ENCODE data around the gene CORO1C.

The CORO1C gene

DNA sequence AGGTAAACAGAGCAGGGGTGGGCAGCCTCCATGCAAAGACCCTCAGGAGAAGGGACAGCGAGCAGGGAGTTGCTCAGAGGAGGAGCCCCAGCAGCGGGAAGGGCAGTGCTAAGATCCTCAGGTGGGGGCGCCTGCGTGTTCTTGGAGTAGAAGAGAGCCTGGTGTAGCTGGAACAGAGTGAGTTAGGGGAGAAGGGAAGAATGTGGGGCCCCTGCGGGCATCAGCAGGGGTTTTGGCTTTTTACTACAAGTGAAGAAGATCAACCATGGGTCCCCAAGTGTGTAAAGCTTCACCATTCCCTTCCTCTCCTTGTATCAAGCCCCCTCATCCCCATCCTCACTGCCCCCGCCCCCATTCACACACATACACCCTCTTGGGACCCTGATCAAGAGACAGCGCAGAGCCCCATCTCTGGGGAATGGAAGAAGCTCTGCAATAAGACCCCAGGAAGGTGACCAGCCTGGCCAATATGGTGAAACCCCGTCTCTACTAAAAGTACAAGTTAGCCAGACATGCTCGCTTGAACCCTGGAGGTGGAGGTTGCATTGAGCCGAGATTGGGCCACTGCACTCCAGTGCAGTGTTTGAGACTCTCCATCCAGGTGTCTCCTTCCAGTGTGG lies 123.2 kb downstream of the CORO1C start:
- Histone ChIP-seq H3K36me3 (ENCODE audit: insufficient read depth, low read length) (no peaks in the 10 kb centered on the region), H3K9ac (ENCODE audit: low read depth, low read length) (no peak overlapping the region), H3K27me3 (ENCODE audit: insufficient read depth, low read length) (no peaks in the 10 kb centered on the region), H3K4me3 (ENCODE audit: low read length) (no peak overlapping the region), H3K27ac (ENCODE audit: low read depth, low read length) (no peak overlapping the region), H3K4me1 (ENCODE audit: insufficient read depth, low read length) (0 out of 2 replicates have a peak, but pooled peaks cover 4% of the 10 kb centered on the region), H3K9me3 (ENCODE audit: insufficient read depth, low read depth, low read length) (no peaks in the 10 kb centered on the region)
- 88% methylated on average over 10 of the region's 10 CpGs for WGBS

DNA sequence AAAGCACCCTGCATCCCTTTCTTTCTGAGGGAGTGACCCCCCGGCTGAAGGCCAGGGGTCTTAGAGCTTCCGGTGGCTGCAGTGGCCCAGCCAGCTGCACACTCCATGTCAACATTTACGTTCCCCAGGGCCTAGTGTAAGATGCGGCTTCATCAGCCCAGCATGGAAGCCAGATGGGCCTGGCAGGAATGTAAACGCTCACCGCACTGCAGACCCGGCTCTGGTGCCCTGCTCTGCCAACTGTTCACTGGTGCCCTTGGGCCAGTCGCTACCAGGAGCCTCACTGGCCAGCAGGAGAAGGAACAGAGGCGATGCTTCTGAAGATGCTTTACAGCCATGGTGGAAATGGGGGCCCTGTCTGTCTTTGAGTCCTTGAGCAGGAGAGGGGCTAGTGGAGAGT lies 124.8 kb downstream of the CORO1C start:
- Histone ChIP-seq H3K4me1 (ENCODE audit: insufficient read depth, low read length) (0 out of 2 replicates have a peak, but pooled peaks cover 4% of the 10 kb centered on the region), H3K9me3 (ENCODE audit: insufficient read depth, low read depth, low read length) (no peaks in the 10 kb centered on the region), H3K36me3 (ENCODE audit: insufficient read depth, low read length) (no peaks in the 10 kb centered on the region), H3K27ac (ENCODE audit: low read depth, low read length) (no peak overlapping the region), H3K27me3 (ENCODE audit: insufficient read depth, low read length) (no peaks in the 10 kb centered on the region), H3K9ac (ENCODE audit: low read depth, low read length) (no peak overlapping the region), H3K4me3 (ENCODE audit: low read length) (no peak overlapping the region)
- 92% methylated on average over 9 of the region's 9 CpGs for WGBS

DNA sequence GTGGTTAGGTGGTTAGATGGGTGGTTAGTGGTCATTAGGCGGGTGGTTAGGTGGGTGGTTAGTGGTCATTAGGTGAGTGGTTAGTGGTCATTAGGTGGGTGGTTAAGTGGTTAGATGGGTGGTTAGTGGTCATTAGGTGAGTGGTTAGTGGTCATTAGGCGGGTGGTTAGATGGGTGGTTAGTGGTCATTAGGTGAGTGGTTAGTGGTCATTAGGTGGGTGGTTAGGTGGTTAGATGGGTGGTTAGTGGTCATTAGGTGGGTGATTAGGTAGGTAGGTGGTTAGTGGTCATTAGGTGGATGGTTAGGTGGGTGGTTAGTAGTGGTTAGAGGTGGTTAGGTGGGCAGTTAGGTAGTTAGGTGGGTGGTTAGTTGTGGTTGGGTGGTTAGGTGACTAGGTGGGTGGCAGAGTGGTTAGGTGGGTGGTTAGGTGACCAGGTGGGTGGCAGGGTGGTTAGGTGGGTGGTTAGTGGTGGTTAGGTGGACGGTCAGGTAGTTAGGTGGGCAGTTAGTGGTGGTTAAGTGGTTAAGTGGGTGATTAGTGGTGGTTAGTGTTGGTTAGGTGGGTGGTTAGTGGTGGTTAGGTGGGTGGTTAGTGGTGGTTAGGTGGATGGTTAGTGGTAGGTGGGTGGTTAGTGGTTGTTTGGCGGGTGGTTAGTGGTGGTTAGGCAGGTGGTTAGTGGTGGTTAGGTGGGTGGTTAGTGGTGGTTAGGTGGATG lies 125.5 kb downstream of the CORO1C start:
- H3K36me3 ChIP-seq (ENCODE audit: insufficient read depth, low read length) = no peaks in the 10 kb centered on the region
- H3K27ac ChIP-seq (ENCODE audit: low read depth, low read length) = no peak overlapping the region
- H3K9me3 ChIP-seq (ENCODE audit: insufficient read depth, low read depth, low read length) = no peaks in the 10 kb centered on the region
- WGBS = 93% methylated on average over 4 of the region's 4 CpGs
- H3K4me1 ChIP-seq (ENCODE audit: insufficient read depth, low read length) = 0 out of 2 replicates have a peak, but pooled peaks cover 4% of the 10 kb centered on the region
- H3K9ac ChIP-seq (ENCODE audit: low read depth, low read length) = no peak overlapping the region
- no peak overlapping the region for H3K4me3 ChIP-seq (ENCODE audit: low read length)
- no peaks in the 10 kb centered on the region for H3K27me3 ChIP-seq (ENCODE audit: insufficient read depth, low read length)

DNA sequence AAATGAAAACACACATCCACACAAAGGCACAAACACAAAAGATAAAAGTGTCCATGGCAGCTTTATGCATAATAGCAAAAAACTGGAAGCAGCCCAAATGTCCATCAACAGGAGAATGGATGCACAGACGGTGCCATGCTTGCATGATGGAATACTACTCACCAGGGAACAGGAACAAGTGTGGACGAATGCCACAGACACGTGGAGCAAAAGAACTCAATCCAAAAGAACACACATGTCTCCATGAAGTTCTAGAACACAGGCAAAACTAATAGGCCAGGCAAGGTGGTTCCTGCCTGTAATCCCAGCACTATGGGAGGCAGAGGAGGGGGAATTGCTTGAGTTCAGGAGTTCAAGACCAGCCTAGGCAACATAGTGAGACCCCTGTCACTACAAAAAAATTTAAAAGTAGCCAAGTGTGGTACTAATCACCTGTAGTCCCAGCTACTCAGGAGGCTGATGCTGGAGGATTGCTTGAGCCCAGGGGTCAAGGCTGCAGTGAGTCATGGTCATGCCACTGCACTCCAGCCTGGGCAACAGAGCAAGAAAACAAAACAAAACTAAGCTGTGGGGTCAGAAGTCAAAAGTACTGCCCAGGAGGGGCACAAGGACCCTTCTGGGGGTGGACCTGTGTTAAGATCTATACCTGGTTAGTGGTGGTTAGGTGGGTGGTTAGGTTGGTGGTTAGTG lies 126.2 kb downstream of the CORO1C start:
- H3K27ac ChIP-seq (ENCODE audit: low read depth, low read length) = no peak overlapping the region
- no peaks in the 10 kb centered on the region for H3K9me3 ChIP-seq (ENCODE audit: insufficient read depth, low read depth, low read length)
- H3K9ac ChIP-seq (ENCODE audit: low read depth, low read length) = no peak overlapping the region
- H3K4me3 ChIP-seq (ENCODE audit: low read length) = no peak overlapping the region
- H3K27me3 ChIP-seq (ENCODE audit: insufficient read depth, low read length) = no peaks in the 10 kb centered on the region
- whole genome bisulfite sequencing = 90% methylated on average over 3 of the region's 3 CpGs
- H3K36me3 ChIP-seq (ENCODE audit: insufficient read depth, low read length) = no peaks in the 10 kb centered on the region
- 0 out of 2 replicates have a peak, but pooled peaks cover 4% of the 10 kb centered on the region for H3K4me1 ChIP-seq (ENCODE audit: insufficient read depth, low read length)

DNA sequence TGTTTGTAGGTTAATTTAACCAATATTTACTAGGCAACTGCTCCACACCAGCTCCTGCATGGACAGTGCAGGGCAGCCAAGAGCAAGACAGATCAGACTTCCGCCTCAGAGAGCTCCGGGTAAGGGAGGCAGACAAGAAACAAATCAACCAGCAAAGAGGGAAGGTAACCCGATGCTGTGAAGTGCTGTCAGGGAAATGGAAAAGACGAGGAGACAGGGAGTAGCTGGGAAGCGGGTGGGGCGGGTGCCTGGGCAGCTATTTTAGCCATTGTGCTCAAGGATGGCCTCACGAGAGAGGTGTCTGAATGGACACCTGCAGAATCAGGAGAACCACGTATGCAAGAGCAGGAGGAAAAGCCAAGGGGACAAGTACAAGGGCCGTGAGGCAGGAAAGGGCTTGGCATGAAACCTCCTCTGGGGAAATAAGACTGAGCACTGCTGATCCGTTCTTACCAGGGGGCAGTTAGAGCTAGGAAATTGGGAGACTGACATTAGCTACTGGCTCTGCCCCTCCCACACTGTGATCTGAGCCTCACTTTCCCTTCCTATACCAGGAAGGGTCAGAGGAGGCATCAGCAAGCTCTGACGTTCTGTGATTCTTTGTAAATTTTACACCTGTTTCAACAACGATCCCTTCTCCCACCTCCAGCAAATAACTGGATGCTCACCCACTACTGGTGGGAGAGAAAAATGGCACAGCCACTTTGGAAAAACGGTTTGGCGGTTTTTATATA lies 126.9 kb downstream of the CORO1C start:
- no peaks in the 10 kb centered on the region for H3K36me3 ChIP-seq (ENCODE audit: insufficient read depth, low read length)
- WGBS = 60% methylated on average over 14 of the region's 14 CpGs
- no peaks in the 10 kb centered on the region for H3K27me3 ChIP-seq (ENCODE audit: insufficient read depth, low read length)
- H3K4me3 ChIP-seq (ENCODE audit: low read length) = no peak overlapping the region
- 0 out of 2 replicates have a peak, but pooled peaks cover 4% of the 10 kb centered on the region for H3K4me1 ChIP-seq (ENCODE audit: insufficient read depth, low read length)
- no peaks in the 10 kb centered on the region for H3K9me3 ChIP-seq (ENCODE audit: insufficient read depth, low read depth, low read length)
- no peak overlapping the region for H3K9ac ChIP-seq (ENCODE audit: low read depth, low read length)
- H3K27ac ChIP-seq (ENCODE audit: low read depth, low read length) = no peak overlapping the region

DNA sequence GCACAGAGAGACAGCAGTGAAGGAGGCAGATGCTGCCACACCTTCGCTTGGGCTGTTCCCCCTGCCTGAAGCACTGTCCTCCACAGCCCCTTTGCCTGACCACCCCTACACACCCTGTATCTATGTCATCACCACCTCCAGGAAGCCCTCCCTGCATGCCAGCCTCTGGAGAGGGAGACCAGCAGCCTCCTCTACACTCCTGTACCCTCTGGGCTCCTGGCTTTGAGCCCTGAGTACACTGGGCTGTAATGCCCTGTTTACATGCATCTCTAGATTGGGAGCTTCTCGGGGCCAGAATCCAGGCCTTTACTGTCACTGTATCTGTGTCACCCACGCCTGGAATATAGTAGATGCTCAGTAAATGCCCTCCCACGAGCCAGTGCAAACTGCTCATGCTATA lies 127.6 kb downstream of the CORO1C start:
- Histone ChIP-seq H3K27ac (ENCODE audit: low read depth, low read length) (no peak overlapping the region), H3K36me3 (ENCODE audit: insufficient read depth, low read length) (no peaks in the 10 kb centered on the region), H3K4me1 (ENCODE audit: insufficient read depth, low read length) (0 out of 2 replicates have a peak, but pooled peaks cover 4% of the 10 kb centered on the region), H3K4me3 (ENCODE audit: low read length) (no peak overlapping the region), H3K9me3 (ENCODE audit: insufficient read depth, low read depth, low read length) (no peaks in the 10 kb centered on the region), H3K27me3 (ENCODE audit: insufficient read depth, low read length) (no peaks in the 10 kb centered on the region), H3K9ac (ENCODE audit: low read depth, low read length) (no peak overlapping the region)
- WGBS = 92% methylated on average over 4 of the region's 4 CpGs

DNA sequence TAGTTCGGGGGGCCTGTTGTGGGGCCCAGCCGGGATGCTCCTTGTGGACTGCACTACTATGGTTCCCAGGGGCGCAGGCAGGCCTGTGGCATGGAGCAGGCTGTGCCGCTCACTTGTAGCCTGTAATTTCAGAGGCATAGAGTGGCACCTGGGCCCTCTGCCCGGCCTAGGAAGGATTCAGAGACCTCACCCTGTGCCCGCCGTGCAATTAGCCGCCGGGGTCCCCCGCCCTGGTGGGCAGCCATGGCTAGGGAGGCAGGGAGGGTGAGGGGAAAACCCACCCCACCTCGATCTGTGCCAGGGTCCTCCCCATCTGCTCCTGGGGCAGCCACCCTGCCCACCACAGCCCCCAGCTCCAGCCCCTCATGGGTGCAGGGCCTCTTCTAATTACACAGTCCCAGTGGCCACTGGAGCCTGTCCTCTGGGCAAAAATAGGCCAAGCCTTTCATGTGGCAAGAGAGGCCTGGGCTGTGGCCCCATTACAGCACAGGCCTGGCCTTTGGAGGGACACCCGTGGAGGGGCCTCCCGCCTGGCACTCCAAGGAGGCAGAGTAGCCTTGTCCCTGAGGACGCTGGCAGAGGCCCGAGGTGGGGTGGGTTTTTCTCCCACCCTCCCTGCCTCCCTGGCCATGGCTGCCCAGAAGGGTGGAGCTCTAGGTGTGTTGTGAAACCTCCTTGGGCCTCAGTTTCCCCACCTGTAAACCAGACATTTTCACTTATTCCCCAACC lies 128.2 kb downstream of the CORO1C start:
- no peaks in the 10 kb centered on the region for H3K9me3 ChIP-seq (ENCODE audit: insufficient read depth, low read depth, low read length)
- no peak overlapping the region for H3K9ac ChIP-seq (ENCODE audit: low read depth, low read length)
- H3K4me1 ChIP-seq (ENCODE audit: insufficient read depth, low read length) = 0 out of 2 replicates have a peak, but pooled peaks cover 4% of the 10 kb centered on the region
- H3K27ac ChIP-seq (ENCODE audit: low read depth, low read length) = no peak overlapping the region
- no peak overlapping the region for H3K4me3 ChIP-seq (ENCODE audit: low read length)
- no peaks in the 10 kb centered on the region for H3K36me3 ChIP-seq (ENCODE audit: insufficient read depth, low read length)
- WGBS = 95% methylated on average over 15 of the region's 15 CpGs
- no peaks in the 10 kb centered on the region for H3K27me3 ChIP-seq (ENCODE audit: insufficient read depth, low read length)

DNA sequence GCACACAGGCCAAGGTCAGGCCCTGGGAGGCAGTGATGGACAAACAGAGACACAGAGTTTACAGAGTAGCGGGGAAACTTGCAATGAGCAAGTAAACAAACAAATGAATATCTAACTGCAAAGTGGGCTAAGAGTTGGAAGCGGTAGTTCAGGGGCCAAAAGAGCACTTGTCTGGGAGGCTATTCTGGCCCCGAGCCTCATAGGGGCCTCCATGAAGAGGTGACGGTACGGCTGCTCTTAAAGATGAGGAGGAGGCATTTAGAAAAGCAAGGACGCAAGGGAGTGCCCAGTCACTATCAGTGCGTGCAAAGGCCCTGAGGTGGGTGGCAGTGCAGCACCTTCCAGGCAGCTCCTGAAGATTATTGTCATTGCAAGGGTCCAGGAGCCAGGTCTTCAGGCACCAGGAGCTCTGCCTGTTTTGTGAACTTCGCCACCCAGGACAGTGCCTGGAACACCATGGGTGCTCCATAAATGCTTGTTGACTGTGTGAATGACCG lies 129.1 kb downstream of the CORO1C start:
- H3K4me1 ChIP-seq (ENCODE audit: insufficient read depth, low read length) = 0 out of 2 replicates have a peak, but pooled peaks cover 4% of the 10 kb centered on the region
- no peaks in the 10 kb centered on the region for H3K9me3 ChIP-seq (ENCODE audit: insufficient read depth, low read depth, low read length)
- H3K9ac ChIP-seq (ENCODE audit: low read depth, low read length) = no peak overlapping the region
- no peaks in the 10 kb centered on the region for H3K36me3 ChIP-seq (ENCODE audit: insufficient read depth, low read length)
- no peaks in the 10 kb centered on the region for H3K27me3 ChIP-seq (ENCODE audit: insufficient read depth, low read length)
- 94% methylated on average over 9 of the region's 9 CpGs for WGBS
- no peak overlapping the region for H3K4me3 ChIP-seq (ENCODE audit: low read length)
- H3K27ac ChIP-seq (ENCODE audit: low read depth, low read length) = no peak overlapping the region

DNA sequence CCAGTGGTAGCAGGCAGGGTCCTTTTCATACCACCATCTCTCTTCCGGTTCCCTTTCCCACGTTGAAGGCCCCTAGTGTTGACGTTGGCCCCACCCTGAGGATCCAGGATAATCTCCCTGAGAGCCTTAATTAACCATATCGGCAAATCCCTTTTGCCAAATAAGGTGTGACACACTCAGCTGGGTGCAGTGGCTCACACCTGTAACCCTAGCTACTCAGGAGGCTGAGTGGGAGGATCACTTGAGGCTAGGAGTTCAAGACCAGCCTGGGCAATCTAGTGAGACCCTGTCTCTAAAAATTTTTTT lies 130.7 kb downstream of the CORO1C start:
- WGBS = 72% methylated on average over 4 of the region's 4 CpGs
- no peak overlapping the region for H3K4me3 ChIP-seq (ENCODE audit: low read length)

DNA sequence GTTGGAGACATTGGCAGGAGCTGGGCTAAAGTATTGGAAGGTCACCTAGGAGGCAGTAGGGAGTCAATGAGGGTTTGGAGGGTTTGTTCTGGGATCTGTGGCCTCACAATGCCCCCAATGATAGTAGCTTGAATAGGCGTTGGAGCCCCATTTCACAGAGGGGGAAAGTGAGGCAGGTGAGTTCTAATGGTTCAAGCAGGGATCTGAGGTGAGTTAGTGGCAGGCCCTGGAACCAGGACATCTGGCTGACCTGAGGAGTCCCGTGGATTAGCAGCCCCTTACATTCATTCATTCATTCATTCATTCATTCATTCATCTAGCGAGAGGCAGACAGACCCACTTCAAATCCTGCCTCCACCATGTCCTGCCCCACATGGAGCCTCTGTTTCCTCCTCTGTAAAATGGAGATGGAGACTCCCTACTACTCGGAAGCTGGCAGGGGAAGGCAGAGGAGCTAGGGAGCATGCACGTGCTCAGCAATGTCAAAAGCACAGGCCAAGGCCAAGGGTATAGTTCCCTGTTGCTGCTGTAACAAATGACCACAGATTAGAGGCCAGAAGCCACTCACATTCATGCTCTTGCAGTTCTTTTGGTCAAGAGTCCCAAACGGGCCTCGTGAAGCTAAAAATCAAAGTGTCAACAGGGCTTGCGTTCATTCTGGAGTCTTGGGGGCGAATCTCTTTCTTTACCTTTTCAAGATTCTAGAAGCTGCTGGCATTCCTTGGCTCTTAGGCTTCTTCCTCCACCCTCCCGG lies 131.2 kb downstream of the CORO1C start:
- 88% methylated on average over 10 of the region's 10 CpGs for WGBS
- H3K4me1 ChIP-seq (ENCODE audit: insufficient read depth, low read length) = 0 out of 2 replicates have a peak, but pooled peaks cover 4% of the 10 kb centered on the region

More for the DNA sequence above, 130.7 kb downstream of the CORO1C start:
- Histone ChIP-seq H3K27ac (ENCODE audit: low read depth, low read length) (no peak overlapping the region), H3K9me3 (ENCODE audit: insufficient read depth, low read depth, low read length) (no peaks in the 10 kb centered on the region), H3K4me1 (ENCODE audit: insufficient read depth, low read length) (0 out of 2 replicates have a peak, but pooled peaks cover 4% of the 10 kb centered on the region), H3K27me3 (ENCODE audit: insufficient read depth, low read length) (no peaks in the 10 kb centered on the region), H3K36me3 (ENCODE audit: insufficient read depth, low read length) (no peaks in the 10 kb centered on the region), H3K9ac (ENCODE audit: low read depth, low read length) (no peak overlapping the region)

More for the DNA sequence above, 131.2 kb downstream of the CORO1C start:
- Histone ChIP-seq H3K9me3 (ENCODE audit: insufficient read depth, low read depth, low read length) (no peaks in the 10 kb centered on the region), H3K9ac (ENCODE audit: low read depth, low read length) (no peak overlapping the region), H3K27me3 (ENCODE audit: insufficient read depth, low read length) (no peaks in the 10 kb centered on the region), H3K27ac (ENCODE audit: low read depth, low read length) (no peak overlapping the region), H3K36me3 (ENCODE audit: insufficient read depth, low read length) (no peaks in the 10 kb centered on the region), H3K4me3 (ENCODE audit: low read length) (no peak overlapping the region)

All from HUES64 (cell line).